Uterus (tissue), 2 donors: ENCODE measurements around the gene RICTOR.

Source experiments
- POLR2A ChIP-seq, 2 donors: fragments of 450-650 bp; IDR thresholded peaks; one replicate each; pipeline ENCODE4 v1.6.1; 2016; ENCODE audit warnings: antibody characterized with exemption in 2 of 2, mild to moderate bottlenecking in 1 of 2, moderate library complexity in 1 of 2
- TF ChIP-seq, protein P1 (sequence below), 4 experiments: fragments of 200-600 bp in 2 of 4; fragments of 450-650 bp in 2 of 4; sonication (generic) in 2 of 4; IDR thresholded peaks; one replicate each; pipeline ENCODE4 v1.5.1; 2016 to 2019; ENCODE audit warnings: antibody characterized with exemption in 4 of 4, mild to moderate bottlenecking in 2 of 4, moderate library complexity in 1 of 4

DNA sequence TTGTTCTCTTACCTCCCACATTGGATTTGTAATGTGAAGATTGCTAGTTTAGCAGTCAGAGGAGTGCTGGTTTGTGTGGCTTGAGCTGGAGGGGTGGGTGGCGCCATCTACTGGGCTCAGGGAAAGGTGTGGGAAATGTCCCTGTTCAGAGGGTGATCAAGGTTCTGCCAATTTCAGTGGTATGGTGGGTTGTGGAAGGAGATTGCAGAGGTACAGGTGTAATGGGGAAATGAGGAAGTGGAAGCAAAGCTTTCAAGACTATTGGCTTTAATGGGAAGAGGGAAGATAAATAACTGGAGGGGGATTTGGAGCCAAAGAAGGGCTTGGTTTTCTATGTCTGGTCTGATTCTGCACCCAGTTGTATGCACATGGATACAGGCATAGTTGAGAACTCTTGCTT is 152.0 kb downstream of the RICTOR start:
- TF ChIP-seq, protein P1, sequence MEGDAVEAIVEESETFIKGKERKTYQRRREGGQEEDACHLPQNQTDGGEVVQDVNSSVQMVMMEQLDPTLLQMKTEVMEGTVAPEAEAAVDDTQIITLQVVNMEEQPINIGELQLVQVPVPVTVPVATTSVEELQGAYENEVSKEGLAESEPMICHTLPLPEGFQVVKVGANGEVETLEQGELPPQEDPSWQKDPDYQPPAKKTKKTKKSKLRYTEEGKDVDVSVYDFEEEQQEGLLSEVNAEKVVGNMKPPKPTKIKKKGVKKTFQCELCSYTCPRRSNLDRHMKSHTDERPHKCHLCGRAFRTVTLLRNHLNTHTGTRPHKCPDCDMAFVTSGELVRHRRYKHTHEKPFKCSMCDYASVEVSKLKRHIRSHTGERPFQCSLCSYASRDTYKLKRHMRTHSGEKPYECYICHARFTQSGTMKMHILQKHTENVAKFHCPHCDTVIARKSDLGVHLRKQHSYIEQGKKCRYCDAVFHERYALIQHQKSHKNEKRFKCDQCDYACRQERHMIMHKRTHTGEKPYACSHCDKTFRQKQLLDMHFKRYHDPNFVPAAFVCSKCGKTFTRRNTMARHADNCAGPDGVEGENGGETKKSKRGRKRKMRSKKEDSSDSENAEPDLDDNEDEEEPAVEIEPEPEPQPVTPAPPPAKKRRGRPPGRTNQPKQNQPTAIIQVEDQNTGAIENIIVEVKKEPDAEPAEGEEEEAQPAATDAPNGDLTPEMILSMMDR (IDR thresholded peaks at IDR 0.05): peak; percentile 39 to 56 (median 50)
- no peak for TF ChIP-seq POLR2A (IDR thresholded peaks at IDR 0.05)
